Activated CD8-positive, alpha-beta memory T cell treated with anti-CD3 and anti-CD28 coated beads, Interleukin-2, amount 50 U/mL, for 4 hours (primary cell): ENCODE results near the gene POP5.
"Not testable (repeated sequence)": the region's sequence is repeated elsewhere in the genome, so short reads cannot be mapped to it uniquely, and the experiment has no call there.

Source experiments
- DNase-seq: peaks from one replicate; pipeline ENCODE4 v3.0.0-alpha.2; 2020

POP5 gene

DNA sequence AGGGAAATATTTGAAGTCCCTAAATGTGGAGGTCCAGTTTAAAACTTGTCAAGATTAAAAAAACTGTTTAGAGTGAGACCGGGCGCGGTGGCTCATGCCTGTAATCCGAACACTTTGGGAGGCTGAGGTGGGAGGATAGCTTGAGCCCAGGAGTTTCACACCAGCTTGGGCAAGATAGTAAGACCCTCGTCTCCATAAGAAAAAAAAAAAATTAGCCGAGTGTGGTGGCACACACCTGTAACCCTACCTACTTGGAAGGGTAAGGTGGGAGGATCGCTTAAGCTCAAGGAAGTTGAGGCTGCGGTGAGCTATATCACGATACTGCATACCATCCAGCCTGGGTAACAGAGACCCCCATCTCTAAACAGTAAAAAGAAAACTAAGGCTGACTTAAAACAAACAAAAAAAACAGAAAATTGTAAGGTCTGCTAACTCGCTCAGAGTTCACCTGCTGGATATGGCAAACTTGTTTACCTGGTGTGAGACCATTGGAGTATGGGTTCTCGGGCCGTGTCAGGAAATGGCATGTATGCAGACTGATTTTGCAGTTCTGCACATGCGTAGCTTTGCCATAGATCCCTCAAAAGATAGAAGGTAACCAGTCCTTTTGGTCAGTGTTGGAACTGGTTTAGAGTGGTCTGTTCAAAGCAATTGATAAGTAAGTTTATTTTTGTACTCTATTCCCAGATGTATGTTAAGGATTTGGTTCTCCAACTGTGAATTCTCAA, 45.0 kb downstream of the POP5 start:
- DNase-seq: peak; percentile 21

DNA sequence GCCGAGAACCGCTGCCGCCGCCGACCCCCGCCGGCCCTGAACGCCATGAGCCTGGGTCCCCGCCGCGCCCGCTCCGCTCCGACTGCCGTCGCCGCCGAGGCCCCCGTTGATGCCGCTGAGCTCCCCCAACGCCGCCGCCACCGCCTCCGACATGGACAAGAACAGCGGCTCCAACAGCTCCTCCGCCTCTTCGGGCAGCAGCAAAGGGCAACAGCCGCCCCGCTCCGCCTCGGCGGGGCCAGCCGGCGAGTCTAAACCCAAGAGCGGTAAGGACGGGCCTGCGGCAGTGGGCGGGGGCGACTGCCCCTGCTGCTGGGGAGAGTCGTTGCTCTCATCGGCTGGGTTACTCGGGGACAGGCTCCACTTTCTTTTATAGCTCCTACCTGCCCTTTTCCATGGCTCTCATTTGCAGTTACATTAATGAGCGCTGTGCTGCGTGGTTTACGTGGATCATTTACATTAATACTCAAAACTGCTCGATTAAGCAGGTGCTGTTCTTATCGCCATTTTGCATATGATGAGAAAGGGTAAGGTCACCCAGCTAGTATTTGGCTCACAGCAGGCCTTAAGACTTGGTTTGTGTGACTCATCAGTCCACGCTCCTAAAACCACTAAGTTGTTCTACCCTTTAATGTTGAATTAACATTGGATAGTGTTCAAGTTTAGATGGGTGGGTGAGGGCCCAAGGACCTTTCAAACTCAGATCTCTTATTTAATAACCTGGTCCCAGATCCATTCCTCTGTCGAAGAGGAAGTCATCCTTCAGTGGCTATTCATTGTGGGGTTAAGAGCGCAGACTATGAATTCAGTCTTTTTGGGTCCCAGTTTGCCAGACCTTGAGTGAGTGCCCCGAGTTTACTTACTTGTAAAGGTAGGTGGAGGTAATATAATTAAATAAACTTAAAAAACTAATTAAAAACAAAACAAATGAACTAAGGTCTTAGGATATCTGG, 46.2 kb downstream of the POP5 start:
- DNase-seq: peak; percentile 39

DNA sequence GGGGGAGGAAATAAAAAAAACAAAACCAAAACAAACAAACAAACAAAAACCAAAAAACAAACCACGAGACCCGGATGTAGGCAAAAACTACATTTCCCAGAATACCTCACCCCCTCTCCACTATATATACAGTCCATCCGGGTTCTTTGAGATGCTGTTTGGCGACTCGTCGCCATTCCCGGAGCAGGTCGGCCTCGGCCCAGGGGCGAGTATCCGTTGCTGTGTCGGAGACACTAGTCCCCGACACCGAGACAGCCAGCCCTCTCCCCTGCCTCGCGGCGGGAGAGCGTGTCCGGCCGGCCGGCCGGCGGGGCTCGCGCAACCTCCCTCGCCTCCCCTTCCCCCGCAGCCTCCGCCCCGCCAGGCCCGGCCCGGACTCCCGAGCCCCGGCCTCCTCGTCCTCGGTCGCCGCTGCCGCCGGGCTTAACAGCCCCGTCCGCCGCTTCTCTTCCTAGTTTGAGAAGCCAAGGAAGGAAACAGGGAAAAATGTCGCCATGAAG, 46.9 kb downstream of the POP5 start, which contains the start of gene RNF10:
Gene RNF10 (plus strand): TSS at position 154 of the 500 bp plus-strand sequence. CDS start 456 bp downstream, outside the sequence.
- DNase-seq: peak; percentile 60

DNA sequence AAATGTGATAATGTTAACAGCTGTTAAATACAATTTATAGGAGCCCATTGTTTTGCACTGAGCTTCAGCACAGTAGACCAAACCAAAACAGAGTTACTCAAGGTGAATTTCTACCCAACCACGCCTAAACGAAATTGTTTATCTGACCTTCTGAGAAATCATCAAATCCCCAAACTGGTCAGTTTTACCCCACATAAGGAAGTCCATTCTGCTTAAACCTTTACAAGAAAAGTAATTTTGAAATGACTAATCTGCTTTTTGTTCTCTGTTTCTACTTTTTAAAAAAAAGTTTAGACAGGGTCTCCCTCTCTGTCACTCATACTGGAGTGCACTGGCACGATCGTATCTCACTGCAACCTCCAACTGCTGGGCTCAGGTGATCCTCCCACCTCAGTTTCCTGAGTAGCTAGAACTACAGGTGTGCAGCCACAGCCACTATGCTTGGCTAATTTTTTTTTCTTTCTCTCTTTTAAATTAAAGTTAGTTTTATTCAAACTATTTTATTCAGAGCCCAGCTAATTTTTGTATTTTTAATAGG, 48.4 kb downstream of the POP5 start:
- no peak for DNase-seq

DNA sequence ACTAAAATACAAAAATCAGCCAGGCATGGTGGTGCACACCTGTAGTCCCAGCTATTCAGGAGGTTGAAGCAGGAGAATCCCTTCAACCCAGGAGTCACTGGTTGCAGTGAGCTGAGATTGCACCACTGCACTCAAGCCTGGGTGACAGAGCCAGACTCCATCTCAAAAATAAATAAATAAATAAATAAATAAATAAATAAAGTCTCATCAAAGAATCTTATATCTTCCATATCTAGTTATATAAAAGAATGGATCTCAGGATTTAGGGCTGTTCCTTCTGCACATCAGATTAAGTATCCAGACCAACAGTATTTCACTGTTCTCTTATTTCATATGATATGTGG, 50.8 kb downstream of the POP5 start:
- DNase-seq: not testable (repeated sequence)

DNA sequence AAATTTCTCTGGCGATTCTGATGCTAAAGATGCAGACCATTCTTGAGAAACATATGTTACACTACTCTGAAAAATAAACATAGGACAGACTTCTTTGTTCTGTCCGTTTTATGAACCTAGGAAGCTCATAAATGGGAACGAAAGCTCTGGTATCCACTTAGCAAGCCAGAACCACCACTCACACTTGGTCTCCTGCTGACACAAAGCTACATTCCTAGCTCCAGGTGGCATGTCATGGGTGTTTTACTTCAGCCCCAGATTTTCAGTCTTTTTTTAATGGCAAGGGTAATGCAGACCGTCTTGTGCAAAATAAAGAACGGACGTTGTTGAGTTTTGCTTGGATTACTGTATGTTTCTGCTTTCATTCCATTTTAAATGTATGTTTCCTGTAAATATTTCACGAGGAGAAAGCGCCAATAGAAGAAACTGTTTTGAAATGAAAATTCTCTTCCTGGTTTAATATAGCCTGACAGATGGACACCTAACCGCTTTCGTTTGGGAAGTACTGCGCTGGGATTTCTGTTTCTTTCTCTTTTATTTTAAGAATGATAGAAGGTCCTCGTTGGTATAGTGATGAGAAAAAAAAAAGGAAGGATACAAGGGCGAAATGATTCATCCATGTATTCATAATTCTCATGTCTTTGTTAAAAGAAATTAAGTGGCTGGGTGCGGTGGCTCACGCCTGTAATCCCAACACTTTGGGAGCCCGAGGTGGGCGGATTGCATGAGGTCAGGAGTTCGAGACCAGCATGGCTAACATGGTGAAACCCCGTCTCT, 51.4 kb downstream of the POP5 start:
- DNase-seq: no peak

DNA sequence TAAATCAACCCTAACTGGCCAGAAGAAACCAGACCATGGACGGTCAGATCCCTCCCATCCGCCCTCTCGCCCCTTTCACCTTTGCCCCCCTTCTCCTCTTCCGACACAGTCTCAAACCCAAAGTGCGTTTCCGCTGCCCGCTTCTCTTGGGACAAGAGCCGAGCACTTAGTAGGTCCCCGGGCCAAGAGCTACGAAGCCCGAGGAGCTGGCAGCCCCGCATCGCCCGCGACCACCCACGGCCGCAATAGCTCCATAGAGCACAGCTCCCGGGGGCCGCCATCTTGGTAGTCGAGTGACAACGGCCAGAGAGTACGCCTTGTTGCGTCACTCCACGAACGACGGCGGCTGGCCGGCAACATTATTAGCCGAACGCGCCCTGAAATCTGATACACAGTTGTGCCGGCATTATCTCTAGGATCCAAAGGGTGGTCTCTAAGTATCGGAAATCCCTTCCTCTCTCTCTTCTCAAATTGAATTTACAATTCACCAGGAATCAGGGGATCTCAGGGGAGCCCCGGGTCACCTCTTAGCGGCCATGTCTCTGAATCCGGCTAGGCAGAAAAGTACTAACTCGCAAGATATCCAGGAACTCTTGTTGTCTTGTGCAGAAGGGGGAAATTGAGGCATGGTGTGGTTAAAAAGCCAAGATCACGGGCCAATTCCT, 52.2 kb downstream of the POP5 start, which contains the start of gene COQ5:
Gene COQ5 (minus strand): TSS at position 298 of the 665 bp plus-strand sequence. CDS start 17 bp downstream, at position 281.
- DNase-seq: peak; percentile 85
